ENCODE data around the gene TNS1. TPM values are rescaled to one million over a fixed set of nuclear protein-coding genes. Genes with fewer than 3 reads are reported as not detected.

The TNS1 gene
- total RNA-seq, 3 donors from 2014 or later, result 0.50 to 1.2 (median 0.54) TPM

- DNase-seq, result no peak
- ATAC-seq, result no peak
- Mint-ChIP-seq H3K4me1 (ENCODE audit: low read depth) (no peaks in the 10 kb centered on the region), H3K4me3 (no peak overlapping the region), H3K27me3 (ENCODE audit: low read depth) (peaks cover 7% of the 10 kb centered on the region), H3K36me3 (ENCODE audit: insufficient read depth) (no peaks in the 10 kb centered on the region), H3K9me3 (no peaks in the 10 kb centered on the region)
These were observed 43.1 kb downstream of the TNS1 start for GRCh38 chr2:217959723-217960122.

GRCh38 chr2:217958884-217959225 is 43.9 kb downstream of the TNS1 start:
- Mint-ChIP-seq H3K36me3 (ENCODE audit: insufficient read depth) (no peaks in the 10 kb centered on the region), H3K4me1 (ENCODE audit: low read depth) (no peaks in the 10 kb centered on the region), H3K27me3 (ENCODE audit: low read depth) (peaks cover 11% of the 10 kb centered on the region), H3K4me3 (no peak overlapping the region), H3K9me3 (no peaks in the 10 kb centered on the region)
- DNase-seq (no peak), ATAC-seq (no peak)

DNA sequence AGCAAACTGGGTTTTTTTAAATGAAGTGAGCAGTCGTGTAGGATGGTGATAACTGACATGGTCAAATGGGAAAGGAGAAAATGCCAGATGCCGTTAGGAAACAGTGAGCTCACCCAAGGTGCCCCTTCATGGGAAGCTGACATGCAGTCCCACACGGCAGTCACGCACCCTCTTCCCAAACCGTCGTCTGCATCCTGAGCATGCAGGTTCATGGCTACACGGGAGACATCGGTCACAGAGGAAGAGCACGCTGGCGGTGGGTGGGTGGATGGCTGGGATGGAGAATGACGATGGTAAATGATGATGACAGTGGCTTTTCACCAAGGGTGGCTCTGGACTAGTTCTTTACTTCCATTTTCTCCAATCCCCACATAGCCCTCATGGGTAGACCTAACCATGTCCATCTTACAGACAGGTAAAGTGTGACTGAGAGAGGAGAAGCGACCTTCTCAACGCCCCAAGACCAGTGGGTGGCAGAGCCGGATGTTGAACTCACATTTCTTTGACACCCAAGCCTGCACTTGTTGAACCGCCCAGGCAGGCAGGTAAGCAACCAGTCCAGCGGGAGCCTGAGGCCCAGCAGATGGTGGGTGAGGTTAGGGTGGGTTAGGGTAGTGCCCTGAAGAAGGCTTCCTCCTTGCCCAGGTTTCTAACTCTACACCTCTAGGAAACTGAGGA is 44.5 kb downstream of the TNS1 start:
- peaks cover 14% of the 10 kb centered on the region for H3K27me3 Mint-ChIP-seq (ENCODE audit: low read depth)
- H3K36me3 Mint-ChIP-seq (ENCODE audit: insufficient read depth), result no peaks in the 10 kb centered on the region
- no peaks in the 10 kb centered on the region for H3K9me3 Mint-ChIP-seq
- H3K4me3 Mint-ChIP-seq, result no peak overlapping the region
- ATAC-seq (no peak), DNase-seq (no peak)
- H3K4me1 Mint-ChIP-seq (ENCODE audit: low read depth), result no peaks in the 10 kb centered on the region

DNA sequence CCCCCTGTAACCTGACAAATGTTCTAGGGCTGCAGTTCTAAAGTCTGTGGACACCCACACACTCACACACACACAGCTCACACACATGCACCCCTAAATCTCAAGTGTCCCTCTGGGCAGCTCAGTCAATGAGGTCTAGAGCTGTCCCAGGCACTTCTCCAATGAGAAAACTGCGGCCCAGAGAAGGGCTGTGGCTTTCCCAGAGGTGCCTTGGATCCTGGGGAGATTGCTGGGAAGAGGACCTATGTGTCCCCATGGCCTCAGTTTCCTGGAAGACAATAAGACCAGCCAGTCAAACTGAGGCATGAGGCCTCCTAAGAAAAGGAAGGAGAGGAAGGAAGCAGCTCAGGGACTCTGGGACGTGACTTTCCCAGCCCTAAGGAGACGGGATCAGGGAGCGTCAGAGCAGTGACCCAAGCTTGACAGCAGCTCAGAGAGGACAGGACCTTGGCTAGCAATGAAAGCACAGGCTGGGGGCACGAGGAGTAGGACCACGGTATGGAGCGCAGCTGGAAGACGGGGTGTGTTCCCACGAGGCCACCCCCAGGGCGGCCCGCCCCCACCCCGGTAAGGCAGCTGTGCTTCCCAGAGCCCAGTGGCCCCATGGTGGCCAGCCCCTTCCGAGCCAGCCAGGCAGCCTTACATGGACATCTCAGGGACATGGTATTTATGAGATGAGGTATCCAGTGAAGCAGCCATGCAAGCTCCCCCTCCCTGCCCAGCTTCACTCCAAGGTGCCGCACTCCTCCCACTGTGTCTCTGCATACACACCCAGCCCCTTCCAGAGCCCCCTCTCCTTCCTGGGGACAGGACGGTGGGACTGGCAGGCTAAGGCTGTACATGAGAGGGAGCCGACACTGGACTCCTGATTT is 46.0 kb downstream of the TNS1 start:
- DNase-seq (no peak), ATAC-seq (no peak)
- Mint-ChIP-seq H3K4me3 (no peak overlapping the region), H3K27me3 (ENCODE audit: low read depth) (peaks cover 19% of the 10 kb centered on the region), H3K36me3 (ENCODE audit: insufficient read depth) (no peaks in the 10 kb centered on the region), H3K4me1 (ENCODE audit: low read depth) (no peaks in the 10 kb centered on the region), H3K9me3 (no peaks in the 10 kb centered on the region)

DNA sequence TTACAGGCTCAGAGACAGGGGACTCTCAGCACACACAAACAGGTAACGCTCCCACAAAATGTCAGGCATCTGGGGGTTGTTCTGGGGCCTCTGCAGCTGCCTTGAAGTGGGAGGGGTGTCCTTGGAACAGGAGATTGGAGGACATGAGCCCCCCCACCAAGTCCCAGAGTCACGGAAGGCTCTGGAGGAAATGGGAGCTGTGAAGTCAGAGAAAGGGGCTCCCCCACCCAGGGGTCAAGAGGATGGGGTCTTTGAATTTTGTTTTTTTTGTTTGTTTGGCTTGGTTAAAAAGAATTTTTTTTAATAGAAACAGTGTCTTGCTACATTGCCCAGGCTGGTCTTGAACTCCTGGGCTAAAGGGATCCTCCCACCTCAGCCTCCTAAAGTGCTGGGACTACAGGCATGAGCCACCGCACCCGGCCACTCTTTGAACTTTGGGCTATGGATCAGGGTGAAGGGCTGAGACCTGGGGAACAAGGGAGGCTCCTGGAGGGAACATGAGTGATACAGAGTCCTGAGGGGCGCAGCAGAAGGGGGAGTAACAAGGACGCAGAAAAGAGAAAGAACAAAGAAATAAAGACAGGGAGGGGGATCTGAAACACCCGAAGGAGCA is 46.8 kb downstream of the TNS1 start:
- Mint-ChIP-seq H3K27me3 (ENCODE audit: low read depth) (peaks cover 22% of the 10 kb centered on the region), H3K9me3 (no peaks in the 10 kb centered on the region), H3K4me3 (no peak overlapping the region), H3K36me3 (ENCODE audit: insufficient read depth) (no peaks in the 10 kb centered on the region), H3K4me1 (ENCODE audit: low read depth) (no peaks in the 10 kb centered on the region)
- ATAC-seq (no peak), DNase-seq (no peak)

DNA sequence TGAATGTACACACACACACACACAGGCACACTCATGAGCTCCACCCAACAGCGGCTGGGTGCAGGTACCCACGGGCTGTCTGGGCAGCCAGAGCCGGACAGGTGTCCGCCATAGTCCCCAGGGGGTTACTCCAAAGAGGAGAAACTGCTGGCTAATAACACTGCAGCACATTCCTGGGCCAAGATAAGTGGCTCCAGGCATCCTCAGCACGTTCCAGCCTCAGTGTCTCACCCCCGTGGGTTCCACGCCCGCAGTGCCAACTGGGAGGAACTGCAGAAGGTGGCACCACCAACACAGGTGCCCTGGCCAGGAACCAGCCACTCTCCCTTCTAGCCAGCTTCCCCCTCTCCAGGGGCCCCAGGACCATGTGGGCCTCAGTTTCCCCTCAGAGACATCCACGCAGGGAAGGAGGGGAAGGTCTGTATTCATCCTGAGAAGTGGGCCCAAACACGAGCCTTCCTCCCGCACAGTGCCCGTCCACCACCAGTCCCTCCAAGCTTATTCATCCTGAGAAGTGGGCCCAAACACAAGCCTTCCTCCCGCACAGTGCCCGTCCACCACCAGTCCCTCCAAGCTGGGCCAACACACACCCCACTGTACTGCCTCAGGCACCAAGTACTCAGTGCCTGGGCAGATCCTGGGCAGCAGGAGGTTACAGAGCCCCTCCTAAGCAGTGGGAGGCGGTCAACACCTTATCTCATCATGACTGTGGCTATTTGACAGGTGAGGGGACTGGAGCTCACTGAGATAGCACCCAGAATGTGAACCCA is 47.6 kb downstream of the TNS1 start:
- Mint-ChIP-seq H3K27me3 (ENCODE audit: low read depth) (peaks cover 22% of the 10 kb centered on the region), H3K36me3 (ENCODE audit: insufficient read depth) (no peaks in the 10 kb centered on the region), H3K4me3 (no peak overlapping the region), H3K4me1 (ENCODE audit: low read depth) (no peaks in the 10 kb centered on the region), H3K9me3 (no peaks in the 10 kb centered on the region)
- ATAC-seq, result no peak
- DNase-seq, result no peak

DNA sequence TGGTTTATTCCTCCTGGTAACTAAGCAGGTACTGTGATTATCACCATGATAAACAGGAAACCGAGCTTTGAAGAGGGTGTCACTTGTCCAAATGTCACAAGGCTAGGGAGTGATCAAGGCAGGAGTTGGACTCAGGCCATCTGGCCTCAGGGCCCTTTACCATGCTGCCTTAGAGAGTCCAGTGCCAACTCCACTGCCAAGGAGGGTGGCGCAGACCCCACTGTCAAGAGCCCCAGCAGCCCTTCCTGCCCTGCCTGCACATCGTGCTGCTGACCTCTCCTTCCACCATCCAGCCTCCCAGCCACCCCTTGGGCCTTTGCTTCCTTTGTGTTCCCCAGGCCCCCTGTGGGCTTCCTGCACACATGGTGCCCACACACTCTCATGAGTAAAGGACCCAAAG is 48.3 kb downstream of the TNS1 start:
- DNase-seq, result no peak
- no peak overlapping the region for H3K4me3 Mint-ChIP-seq
- H3K4me1 Mint-ChIP-seq (ENCODE audit: low read depth), result no peaks in the 10 kb centered on the region
- peaks cover 22% of the 10 kb centered on the region for H3K27me3 Mint-ChIP-seq (ENCODE audit: low read depth)
- no peak for ATAC-seq
- no peaks in the 10 kb centered on the region for H3K9me3 Mint-ChIP-seq
- H3K36me3 Mint-ChIP-seq (ENCODE audit: insufficient read depth), result no peaks in the 10 kb centered on the region

DNA sequence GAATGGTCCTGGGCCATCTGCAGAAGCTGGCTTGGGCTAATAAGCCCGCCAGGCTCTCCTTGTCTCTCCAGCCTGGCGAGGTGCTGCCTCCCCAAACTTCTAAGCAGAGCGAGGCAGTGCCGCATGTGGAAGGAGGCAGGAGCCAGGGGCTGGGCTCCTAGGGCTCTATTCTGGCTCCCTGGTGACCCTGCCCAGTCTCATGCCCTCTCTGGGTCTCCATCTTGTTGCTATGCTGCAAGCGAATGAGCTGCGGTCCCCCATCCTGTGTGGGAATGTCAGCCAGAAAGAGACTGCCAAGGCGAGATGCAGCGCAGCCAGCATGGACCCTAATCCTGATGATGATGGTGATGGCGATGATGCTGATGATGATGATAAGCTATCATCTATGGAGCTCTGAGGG is 48.7 kb downstream of the TNS1 start:
- Mint-ChIP-seq H3K36me3 (ENCODE audit: insufficient read depth) (no peaks in the 10 kb centered on the region), H3K9me3 (no peaks in the 10 kb centered on the region), H3K4me3 (no peak overlapping the region), H3K27me3 (ENCODE audit: low read depth) (peaks cover 22% of the 10 kb centered on the region), H3K4me1 (ENCODE audit: low read depth) (no peaks in the 10 kb centered on the region)
- DNase-seq, result no peak
- no peak for ATAC-seq

- Mint-ChIP-seq H3K9me3 (no peaks in the 10 kb centered on the region), H3K36me3 (ENCODE audit: insufficient read depth) (no peaks in the 10 kb centered on the region), H3K4me3 (no peak overlapping the region), H3K4me1 (ENCODE audit: low read depth) (no peaks in the 10 kb centered on the region), H3K27me3 (ENCODE audit: low read depth) (peaks cover 22% of the 10 kb centered on the region)
- ATAC-seq, result no peak
- no peak for DNase-seq
These were observed 49.3 kb downstream of the TNS1 start for GRCh38 chr2:217953531-217953932.

DNA sequence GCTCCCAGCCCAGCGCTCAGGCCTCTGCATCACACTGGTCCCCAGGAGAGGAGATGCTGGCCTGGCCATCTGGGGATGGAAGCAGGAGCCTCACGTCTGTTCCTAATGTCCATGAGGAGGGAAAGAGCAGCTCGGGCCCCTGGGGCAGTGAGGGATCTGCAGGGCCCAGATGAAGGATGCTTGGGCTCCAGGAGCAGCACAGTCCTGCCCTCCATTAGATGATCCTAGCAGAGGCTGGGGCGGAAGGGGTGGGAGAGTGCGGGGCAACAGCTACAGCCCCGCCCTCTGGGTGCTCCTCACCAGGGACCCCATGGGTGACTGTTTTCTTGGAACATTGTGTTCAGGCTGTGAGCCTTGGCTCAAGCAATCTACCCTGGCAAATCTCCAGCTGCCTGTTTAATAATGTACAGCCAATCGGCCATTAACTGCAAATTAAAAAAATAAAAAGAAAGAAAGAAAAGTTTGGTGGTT is 49.7 kb downstream of the TNS1 start:
- no peak for DNase-seq
- no peaks in the 10 kb centered on the region for H3K9me3 Mint-ChIP-seq
- no peak overlapping the region for H3K4me3 Mint-ChIP-seq
- no peaks in the 10 kb centered on the region for H3K36me3 Mint-ChIP-seq (ENCODE audit: insufficient read depth)
- ATAC-seq, result no peak
- H3K4me1 Mint-ChIP-seq (ENCODE audit: low read depth), result no peaks in the 10 kb centered on the region
- H3K27me3 Mint-ChIP-seq (ENCODE audit: low read depth), result peaks cover 22% of the 10 kb centered on the region

DNA sequence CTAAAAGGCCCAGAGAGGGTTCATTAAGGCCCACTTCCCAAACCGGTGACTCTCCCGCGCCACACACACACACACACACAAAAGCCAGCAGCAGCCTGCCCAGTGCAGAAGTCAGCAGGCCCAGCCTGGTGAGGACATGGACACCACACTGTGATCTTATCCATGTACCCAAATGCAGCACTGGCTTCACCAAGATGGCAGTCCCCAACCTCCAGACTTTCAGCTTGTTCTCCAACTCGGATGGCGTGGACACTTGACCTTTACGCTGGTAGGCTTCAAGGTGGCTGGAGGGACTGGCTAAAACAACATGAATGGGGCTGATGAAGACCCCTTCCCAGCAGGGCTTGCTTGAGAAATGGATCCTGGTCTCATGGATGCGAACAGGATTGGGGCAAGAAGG is 50.4 kb downstream of the TNS1 start:
- H3K4me3 Mint-ChIP-seq, result no peak overlapping the region
- H3K4me1 Mint-ChIP-seq (ENCODE audit: low read depth), result no peaks in the 10 kb centered on the region
- ATAC-seq, result no peak
- no peaks in the 10 kb centered on the region for H3K9me3 Mint-ChIP-seq
- H3K36me3 Mint-ChIP-seq (ENCODE audit: insufficient read depth), result no peaks in the 10 kb centered on the region
- H3K27me3 Mint-ChIP-seq (ENCODE audit: low read depth), result peaks cover 22% of the 10 kb centered on the region
- DNase-seq, result no peak

- H3K27me3 Mint-ChIP-seq (ENCODE audit: low read depth), result peaks cover 25% of the 10 kb centered on the region
- H3K4me3 Mint-ChIP-seq, result no peak overlapping the region
- DNase-seq (no peak), ATAC-seq (no peak)
- H3K36me3 Mint-ChIP-seq (ENCODE audit: insufficient read depth), result no peaks in the 10 kb centered on the region
- H3K4me1 Mint-ChIP-seq (ENCODE audit: low read depth), result no peaks in the 10 kb centered on the region
- H3K9me3 Mint-ChIP-seq, result no peaks in the 10 kb centered on the region
These were observed 51.1 kb downstream of the TNS1 start for GRCh38 chr2:217951521-217952247.

DNA sequence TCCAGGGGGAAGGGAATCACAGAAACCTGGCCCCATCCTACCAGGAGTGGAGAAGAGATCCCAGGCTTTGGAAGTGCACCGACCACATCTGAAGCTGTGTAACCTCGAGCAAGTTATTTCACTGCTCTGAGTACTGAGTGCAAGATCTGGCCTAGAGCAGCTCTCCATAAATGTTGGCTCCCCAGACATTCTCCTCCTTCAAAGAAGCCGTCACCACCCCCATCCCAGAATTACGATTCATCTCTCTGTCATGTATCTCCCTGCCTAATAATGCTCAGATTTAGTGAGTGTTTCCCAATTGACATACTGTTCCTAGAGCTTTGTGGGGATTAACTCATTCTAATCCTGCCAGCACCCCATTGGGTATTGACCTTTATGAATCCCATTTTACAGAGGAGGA is 51.7 kb downstream of the TNS1 start:
- Mint-ChIP-seq H3K4me1 (ENCODE audit: low read depth) (no peaks in the 10 kb centered on the region), H3K4me3 (no peak overlapping the region), H3K27me3 (ENCODE audit: low read depth) (peaks cover 25% of the 10 kb centered on the region), H3K9me3 (no peaks in the 10 kb centered on the region), H3K36me3 (ENCODE audit: insufficient read depth) (no peaks in the 10 kb centered on the region)
- DNase-seq (no peak), ATAC-seq (no peak)

DNA sequence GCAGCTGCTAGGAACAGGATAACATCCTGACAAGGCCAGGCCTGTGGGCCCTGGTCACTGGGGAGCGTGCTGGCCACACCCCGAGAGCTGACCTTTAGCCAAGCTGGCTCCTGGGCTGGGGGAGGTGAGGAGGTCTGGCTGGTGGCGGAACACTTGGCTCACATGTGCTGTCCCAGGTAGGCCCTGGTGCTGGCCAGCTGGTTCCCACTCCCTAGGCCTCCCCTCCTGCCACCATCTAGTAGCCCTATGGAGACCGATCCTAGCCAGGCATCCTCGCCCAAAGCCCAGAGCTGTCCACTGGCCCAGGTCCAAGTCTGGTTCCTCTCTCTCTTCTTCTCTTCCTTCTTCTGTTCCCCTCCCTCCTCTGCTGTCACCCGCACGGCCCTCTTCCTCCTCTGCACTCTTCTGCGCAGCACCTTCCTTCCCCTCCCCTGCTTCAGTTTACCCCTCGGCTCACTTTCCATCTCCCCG is 52.4 kb downstream of the TNS1 start:
- Mint-ChIP-seq H3K4me3 (no peak overlapping the region), H3K27me3 (ENCODE audit: low read depth) (peaks cover 22% of the 10 kb centered on the region), H3K4me1 (ENCODE audit: low read depth) (no peaks in the 10 kb centered on the region), H3K9me3 (no peaks in the 10 kb centered on the region), H3K36me3 (ENCODE audit: insufficient read depth) (no peaks in the 10 kb centered on the region)
- ATAC-seq, result no peak
- DNase-seq, result no peak

Measured in activated T-cell treated with anti-CD3 and anti-CD28 coated beads, Interleukin-2, amount 50 U/mL, for 4 hours (primary cell).